K562 (cell line): ENCODE data around the gene ATP2A1. TPM values are rescaled to one million over a fixed set of nuclear protein-coding genes. Genes with fewer than 3 reads are reported as not detected.
A peak's percentile ranks its signal among the peaks of the same experiment; 100 is the strongest.

Experiments used
- ATAC-seq: fragments of 200-7000 bp; cut with Tn5 transposase; 3 replicates; pipeline ENCODE4 v1.9.1; 2020; ENCODE audit warnings: moderate library complexity
- BruUV-seq: library from RNA; stranded (reverse); fragments of 400-500 nt; replicated peaks from 2 replicates; lab custom pipeline; 2021; lab: Mats Ljungman, UMichigan
- CTCF ChIA-PET: fragments of 300-600 bp; formaldehyde crosslinking; extraction: SDS; loops from one replicate; lab custom pipeline; 2021; ENCODE audit warnings: low intra/inter-chr PET ratio; lab: Yijun Ruan, JAX
- POLR2A ChIA-PET: fragments of 300-600, 350-650 bp; sonication (Branson Sonifier 250); formaldehyde crosslinking; extraction: SDS; loops from one replicate; lab custom pipeline; 2021; ENCODE audit warnings: antibody characterized with exemption, inconsistent platforms; lab: Yijun Ruan, JAX
- DNase-seq, 4 experiments: peaks; one replicate each; pipeline versions ENCODE4 v3.0.0 to v3.0.0-alpha.2; 2011 to 2018; ENCODE audit warnings: low spot score in 3 of 4, mixed read lengths in 3 of 4; ENCODE audit errors: extremely low read depth in 1 of 4
- FAIRE-seq: peaks from 2 replicates; lab custom pipeline; 2011; peaks lifted over from hg19 to GRCh38; lab: Jason Lieb, UNC
- H2AFZ ChIP-seq: 2 replicates; pipeline ENCODE4 v1.6.0; 2011; ENCODE audit warnings: low read depth, low read length, control low read depth, inconsistent platforms
- H3K27ac ChIP-seq: fragments of 200-600 bp; 3 replicates; pipeline ENCODE4 v1.8.0; 2011; ENCODE audit warnings: low read depth, mild to moderate bottlenecking, control low read depth, inconsistent platforms, low read length, moderate library complexity, mixed read lengths; ENCODE audit errors: extremely low read depth
- H3K27me3 ChIP-seq, 2 experiments: fragments of 300-600 bp in 1 of 2; 2 replicates in 1 of 2; 3 replicates in 1 of 2; pipeline versions ENCODE4 v1.6.0 to v1.8.0; 2011; ENCODE audit warnings: inconsistent platforms in 2 of 2, low read length in 2 of 2, mild to moderate bottlenecking in 1 of 2, mixed read lengths in 1 of 2, moderate library complexity in 1 of 2; ENCODE audit not compliant: control insufficient read depth in 2 of 2, insufficient read depth in 2 of 2
- H3K36me3 ChIP-seq: fragments of 300-600 bp; 3 replicates; pipeline ENCODE4 v1.8.0; 2011; ENCODE audit warnings: mild to moderate bottlenecking, low read length, inconsistent platforms; ENCODE audit not compliant: control insufficient read depth, insufficient read depth
- H3K4me1 ChIP-seq, 2 experiments: fragments of 200-600 bp in 1 of 2; replicated peaks in 1 of 2; 2 replicates in 1 of 2; 3 replicates in 1 of 2; pipeline versions ENCODE4 v1.5.1 to v1.8.0; 2011; ENCODE audit warnings: inconsistent platforms in 2 of 2, low read length in 2 of 2, mild to moderate bottlenecking in 1 of 2, mixed read lengths in 1 of 2, moderate library complexity in 1 of 2; ENCODE audit not compliant: control insufficient read depth in 2 of 2, insufficient read depth in 2 of 2
- H3K4me2 ChIP-seq: 2 replicates; pipeline ENCODE4 v1.6.1; 2011; ENCODE audit warnings: low read length, control low read depth, inconsistent platforms, mixed read lengths; ENCODE audit not compliant: insufficient read depth
- H3K4me3 ChIP-seq: fragments of 200-600 bp; sonication (generic), shearing (Covaris generic); 2 replicates; pipeline ENCODE4 v1.5.1; 2016; ENCODE audit warnings: control low read depth, inconsistent platforms
- H3K79me2 ChIP-seq: fragments of 200-600 bp; 3 replicates; pipeline ENCODE4 v1.8.0; 2011; ENCODE audit warnings: low read length, inconsistent platforms; ENCODE audit not compliant: control insufficient read depth, insufficient read depth
- H3K9ac ChIP-seq, 2 experiments: 2 replicates each; pipeline versions ENCODE4 v1.6.0 to v1.6.1; 2011; ENCODE audit warnings: low read depth in 2 of 2, low read length in 2 of 2, control low read depth in 1 of 2, inconsistent platforms in 1 of 2, mild to moderate bottlenecking in 1 of 2, mixed read lengths in 1 of 2; ENCODE audit not compliant: insufficient read depth in 1 of 2
- H3K9me1 ChIP-seq: one replicate; pipeline ENCODE4 v1.6.0; 2011; ENCODE audit warnings: inconsistent platforms, mild to moderate bottlenecking, low read length, moderate library complexity; ENCODE audit not compliant: control insufficient read depth, insufficient read depth
- H3K9me3 ChIP-seq: replicated peaks from 2 replicates; pipeline ENCODE4 v1.5.1; 2011; ENCODE audit warnings: low read depth, low read length, inconsistent platforms; ENCODE audit not compliant: control insufficient read depth, insufficient read depth
- H4K20me1 ChIP-seq: replicated peaks from 2 replicates; pipeline ENCODE4 v1.6.1; 2011; ENCODE audit warnings: low read length, inconsistent platforms, mixed read lengths; ENCODE audit not compliant: control insufficient read depth, insufficient read depth
- FOSL1 ChIP-seq: fragments of 200-800 bp; sonication (Bioruptor generic); conservative IDR thresholded peaks from 2 replicates; pipeline ENCODE4 v1.6.1; 2016; ENCODE audit warnings: missing genetic modification characterization, missing compliant biosample characterization
- MCM5 ChIP-seq: fragments of 450-650 bp; IDR thresholded peaks from 2 replicates; pipeline ENCODE4 v1.6.1; 2016; ENCODE audit warnings: low read depth
- POLR2B ChIP-seq: fragments of 450-650 bp; IDR thresholded peaks from 2 replicates; pipeline ENCODE4 v1.6.1; 2018; ENCODE audit warnings: low read depth; ENCODE audit not compliant: partially characterized antibody
- WGBS: fragments of 100-300 bp; shearing (Covaris generic); methylation state at CpG from one replicate; pipeline ENCODE4 v1.1.6; 2016; ENCODE audit warnings: low coverage, mixed read lengths; ENCODE audit not compliant: insufficient coverage; ENCODE audit errors: missing lambda C conversion rate; 5-methylcytosine and 5-hydroxymethylcytosine counted together
- in situ Hi-C: fragments of 300-500 bp; cut with MboI; formaldehyde crosslinking; loops from 4 replicates; pipeline ENCODE4 v1.15.0; 2018; ENCODE audit warnings: inconsistent platforms, mixed read lengths
- intact Hi-C: fragments of 100-400 bp; cut with micrococcal nuclease; formaldehyde crosslinking; loops from 2 replicates; pipeline ENCODE4 v1.14.2; 2022
- polyA plus RNA-seq, 8 experiments: library from polyadenylated mRNA; depleted of rRNA in 4 of 8; stranded (reverse) in 5 of 8; unstranded in 3 of 8; fragments of >200 nt; fragmentation: Nextera tagmentation in 2 of 8; fragmentation: Illumina TruSeq in 1 of 8; extraction: Ambion mirVana in 2 of 8; extraction: Trizol in 1 of 8; gene quantifications; 2 replicates each; pipeline versions ENCODE4 v1.2.1 to v1.2.3, GENCODE V29; 2011 to 2014; ENCODE audit warnings: inconsistent platforms in 1 of 8, missing spikeins in 1 of 8
- total RNA-seq, 7 experiments: library from RNA; depleted of rRNA in 6 of 7; stranded (reverse); fragments of >200 nt in 6 of 7; fragmentation: Illumina TruSeq in 2 of 7; extraction: Trizol in 2 of 7; gene quantifications; 2 replicates each; pipeline versions ENCODE4 v1.2.1 to v1.2.3, GENCODE V29; 2011 to 2021; ENCODE audit warnings: low replicate concordance in 1 of 7
- TF ChIP-seq, protein P1 (sequence below), 2 experiments: fragments of 450-650 bp in 1 of 2; sonication (generic) in 1 of 2; formaldehyde crosslinking in 1 of 2; IDR thresholded peaks; 2 replicates each; pipeline versions ENCODE4 v1.7.1 to v1.9.0; 2016 to 2022; ENCODE audit warnings: inconsistent platforms in 1 of 2, mild to moderate bottlenecking in 1 of 2, missing genetic modification reagents in 1 of 2
- TF ChIP-seq, protein P2 (sequence below): sonication (generic); formaldehyde crosslinking; IDR thresholded peaks from 2 replicates; pipeline ENCODE4 v1.8.0; 2022; ENCODE audit warnings: mild to moderate bottlenecking, missing genetic modification reagents
- TF ChIP-seq, protein P3 (sequence below): sonication (generic); formaldehyde crosslinking; IDR thresholded peaks from 2 replicates; pipeline ENCODE4 v1.8.1; 2022; ENCODE audit warnings: missing genetic modification reagents

ATP2A1 gene
- total and polyA plus RNA-seq, 9 of the 15 experiments (the other 6 are each of a cell fraction or from before 2014, with no cell fraction given), result 0.25 to 2.6 (median 0.65) TPM

DNA sequence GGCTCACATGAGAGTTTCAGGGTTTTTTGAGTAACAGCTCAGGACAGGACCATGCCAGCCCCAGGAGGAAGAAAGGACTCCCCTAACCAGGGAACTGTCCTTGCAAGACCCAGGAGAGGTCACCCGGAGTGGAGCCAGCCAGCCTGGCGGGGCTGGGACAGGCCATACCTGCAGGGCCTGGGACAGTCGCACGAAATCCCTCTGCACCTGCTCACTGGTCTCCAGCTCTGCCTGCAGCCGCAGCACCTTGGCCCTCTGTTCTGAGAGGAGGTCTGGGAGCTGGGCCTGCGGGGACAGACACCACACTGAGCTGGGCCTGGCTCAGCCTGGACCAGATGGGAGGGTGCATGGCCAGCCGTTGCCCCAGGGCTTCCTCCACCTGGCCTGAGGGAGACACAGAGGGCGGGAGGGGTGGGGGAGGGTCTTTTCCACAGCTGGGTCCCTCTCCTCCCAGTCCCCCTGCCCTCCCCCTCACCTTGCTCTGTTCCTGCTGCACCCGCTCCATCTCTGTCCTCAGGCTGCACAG lies 27.0 kb downstream of the ATP2A1 start:
- H3K4me1 ChIP-seq, result peaks cover 0 to 28% of the 10 kb centered on the region in 2 experiments; a peak in 2 of 5 replicates
- 76% methylated on average over 7 of the region's 9 CpGs for WGBS
- no peak overlapping the region for H3K4me2 ChIP-seq
- intact Hi-C loops (no loop called here), in situ Hi-C loops (no loop called here)
- H3K9ac ChIP-seq, result peak overlapping the region in 1 of 2 experiments; percentile 35; a peak in 1 of 4 replicates
- H3K9me3 ChIP-seq, result no peaks in the 10 kb centered on the region
- H3K9me1 ChIP-seq, result peaks cover 4% of the 10 kb centered on the region
- FAIRE-seq (no peak), DNase-seq (peak in 1 of 4 experiments; percentile 9), ATAC-seq (no peak; the same call in 1 of the 3 replicates)
- H3K27ac ChIP-seq, result no peak overlapping the region
- ChIA-PET CTCF (no interaction called here), POLR2A (interaction anchor here (0.7 kb wide), 1 partner anchor 10 kb away, joined by 3 read pairs; no protein-coding TSS in a partner anchor)
- H3K79me2 ChIP-seq, result no peaks in the 10 kb centered on the region
- no peak overlapping the region for H3K4me3 ChIP-seq
- H2AFZ ChIP-seq, result no peak overlapping the region
- no TSS peak for BruUV-seq
- no peaks in the 10 kb centered on the region for H4K20me1 ChIP-seq
- H3K27me3 ChIP-seq, result no peaks in the 10 kb centered on the region
- no peaks in the 10 kb centered on the region for H3K36me3 ChIP-seq
- TF ChIP-seq, protein P1, sequence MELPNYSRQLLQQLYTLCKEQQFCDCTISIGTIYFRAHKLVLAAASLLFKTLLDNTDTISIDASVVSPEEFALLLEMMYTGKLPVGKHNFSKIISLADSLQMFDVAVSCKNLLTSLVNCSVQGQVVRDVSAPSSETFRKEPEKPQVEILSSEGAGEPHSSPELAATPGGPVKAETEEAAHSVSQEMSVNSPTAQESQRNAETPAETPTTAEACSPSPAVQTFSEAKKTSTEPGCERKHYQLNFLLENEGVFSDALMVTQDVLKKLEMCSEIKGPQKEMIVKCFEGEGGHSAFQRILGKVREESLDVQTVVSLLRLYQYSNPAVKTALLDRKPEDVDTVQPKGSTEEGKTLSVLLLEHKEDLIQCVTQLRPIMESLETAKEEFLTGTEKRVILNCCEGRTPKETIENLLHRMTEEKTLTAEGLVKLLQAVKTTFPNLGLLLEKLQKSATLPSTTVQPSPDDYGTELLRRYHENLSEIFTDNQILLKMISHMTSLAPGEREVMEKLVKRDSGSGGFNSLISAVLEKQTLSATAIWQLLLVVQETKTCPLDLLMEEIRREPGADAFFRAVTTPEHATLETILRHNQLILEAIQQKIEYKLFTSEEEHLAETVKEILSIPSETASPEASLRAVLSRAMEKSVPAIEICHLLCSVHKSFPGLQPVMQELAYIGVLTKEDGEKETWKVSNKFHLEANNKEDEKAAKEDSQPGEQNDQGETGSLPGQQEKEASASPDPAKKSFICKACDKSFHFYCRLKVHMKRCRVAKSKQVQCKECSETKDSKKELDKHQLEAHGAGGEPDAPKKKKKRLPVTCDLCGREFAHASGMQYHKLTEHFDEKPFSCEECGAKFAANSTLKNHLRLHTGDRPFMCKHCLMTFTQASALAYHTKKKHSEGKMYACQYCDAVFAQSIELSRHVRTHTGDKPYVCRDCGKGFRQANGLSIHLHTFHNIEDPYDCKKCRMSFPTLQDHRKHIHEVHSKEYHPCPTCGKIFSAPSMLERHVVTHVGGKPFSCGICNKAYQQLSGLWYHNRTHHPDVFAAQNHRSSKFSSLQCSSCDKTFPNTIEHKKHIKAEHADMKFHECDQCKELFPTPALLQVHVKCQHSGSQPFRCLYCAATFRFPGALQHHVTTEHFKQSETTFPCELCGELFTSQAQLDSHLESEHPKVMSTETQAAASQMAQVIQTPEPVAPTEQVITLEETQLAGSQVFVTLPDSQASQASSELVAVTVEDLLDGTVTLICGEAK (IDR thresholded peaks at IDR 0.05), result no peak
- TF ChIP-seq, protein P1 (CRISPR knock-in tag; IDR thresholded peaks at IDR 0.05), result no peak
- TF ChIP-seq FOSL1 (tag), result no peak
- TF ChIP-seq, protein P2, sequence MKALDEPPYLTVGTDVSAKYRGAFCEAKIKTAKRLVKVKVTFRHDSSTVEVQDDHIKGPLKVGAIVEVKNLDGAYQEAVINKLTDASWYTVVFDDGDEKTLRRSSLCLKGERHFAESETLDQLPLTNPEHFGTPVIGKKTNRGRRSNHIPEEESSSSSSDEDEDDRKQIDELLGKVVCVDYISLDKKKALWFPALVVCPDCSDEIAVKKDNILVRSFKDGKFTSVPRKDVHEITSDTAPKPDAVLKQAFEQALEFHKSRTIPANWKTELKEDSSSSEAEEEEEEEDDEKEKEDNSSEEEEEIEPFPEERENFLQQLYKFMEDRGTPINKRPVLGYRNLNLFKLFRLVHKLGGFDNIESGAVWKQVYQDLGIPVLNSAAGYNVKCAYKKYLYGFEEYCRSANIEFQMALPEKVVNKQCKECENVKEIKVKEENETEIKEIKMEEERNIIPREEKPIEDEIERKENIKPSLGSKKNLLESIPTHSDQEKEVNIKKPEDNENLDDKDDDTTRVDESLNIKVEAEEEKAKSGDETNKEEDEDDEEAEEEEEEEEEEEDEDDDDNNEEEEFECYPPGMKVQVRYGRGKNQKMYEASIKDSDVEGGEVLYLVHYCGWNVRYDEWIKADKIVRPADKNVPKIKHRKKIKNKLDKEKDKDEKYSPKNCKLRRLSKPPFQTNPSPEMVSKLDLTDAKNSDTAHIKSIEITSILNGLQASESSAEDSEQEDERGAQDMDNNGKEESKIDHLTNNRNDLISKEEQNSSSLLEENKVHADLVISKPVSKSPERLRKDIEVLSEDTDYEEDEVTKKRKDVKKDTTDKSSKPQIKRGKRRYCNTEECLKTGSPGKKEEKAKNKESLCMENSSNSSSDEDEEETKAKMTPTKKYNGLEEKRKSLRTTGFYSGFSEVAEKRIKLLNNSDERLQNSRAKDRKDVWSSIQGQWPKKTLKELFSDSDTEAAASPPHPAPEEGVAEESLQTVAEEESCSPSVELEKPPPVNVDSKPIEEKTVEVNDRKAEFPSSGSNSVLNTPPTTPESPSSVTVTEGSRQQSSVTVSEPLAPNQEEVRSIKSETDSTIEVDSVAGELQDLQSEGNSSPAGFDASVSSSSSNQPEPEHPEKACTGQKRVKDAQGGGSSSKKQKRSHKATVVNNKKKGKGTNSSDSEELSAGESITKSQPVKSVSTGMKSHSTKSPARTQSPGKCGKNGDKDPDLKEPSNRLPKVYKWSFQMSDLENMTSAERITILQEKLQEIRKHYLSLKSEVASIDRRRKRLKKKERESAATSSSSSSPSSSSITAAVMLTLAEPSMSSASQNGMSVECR, result no peak
- TF ChIP-seq POLR2B, result no peak
- TF ChIP-seq, protein P3, sequence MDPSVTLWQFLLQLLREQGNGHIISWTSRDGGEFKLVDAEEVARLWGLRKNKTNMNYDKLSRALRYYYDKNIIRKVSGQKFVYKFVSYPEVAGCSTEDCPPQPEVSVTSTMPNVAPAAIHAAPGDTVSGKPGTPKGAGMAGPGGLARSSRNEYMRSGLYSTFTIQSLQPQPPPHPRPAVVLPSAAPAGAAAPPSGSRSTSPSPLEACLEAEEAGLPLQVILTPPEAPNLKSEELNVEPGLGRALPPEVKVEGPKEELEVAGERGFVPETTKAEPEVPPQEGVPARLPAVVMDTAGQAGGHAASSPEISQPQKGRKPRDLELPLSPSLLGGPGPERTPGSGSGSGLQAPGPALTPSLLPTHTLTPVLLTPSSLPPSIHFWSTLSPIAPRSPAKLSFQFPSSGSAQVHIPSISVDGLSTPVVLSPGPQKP (CRISPR knock-in tag), result no peak
- TF ChIP-seq MCM5, result no peak
